Stimulated activated CD8-positive, alpha-beta memory T cell treated with anti-CD3 and anti-CD28 coated beads, Interleukin-4, amount 100 ng/mL, for 24 hours (primary cell): Measurements from ENCODE around the gene RFX6.

Source experiments
- DNase-seq: peaks from one replicate; pipeline ENCODE4 v3.0.0-alpha.2; 2020; ENCODE audit warnings: low read depth

RFX6 gene

DNA sequence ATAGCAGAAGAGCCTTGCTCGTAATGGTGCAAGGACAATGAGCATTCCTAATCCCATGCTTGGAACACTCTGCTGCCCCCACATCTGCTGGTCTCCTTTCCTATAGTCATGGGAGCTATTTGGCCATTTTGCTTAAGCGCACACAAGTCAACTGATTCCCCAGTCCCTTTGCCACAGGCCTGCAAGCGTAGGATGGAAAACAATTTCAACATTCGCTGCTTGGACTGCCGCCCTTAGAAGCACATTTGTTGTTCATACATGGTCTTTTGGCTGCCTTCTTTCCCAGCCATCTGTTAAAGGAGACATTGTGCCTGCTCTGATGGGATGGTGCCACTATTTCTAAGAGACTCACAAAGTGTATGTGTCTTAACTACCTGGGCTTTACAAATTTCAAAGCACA lies 96.9 kb downstream of the RFX6 start:
- no peak for DNase-seq

DNA sequence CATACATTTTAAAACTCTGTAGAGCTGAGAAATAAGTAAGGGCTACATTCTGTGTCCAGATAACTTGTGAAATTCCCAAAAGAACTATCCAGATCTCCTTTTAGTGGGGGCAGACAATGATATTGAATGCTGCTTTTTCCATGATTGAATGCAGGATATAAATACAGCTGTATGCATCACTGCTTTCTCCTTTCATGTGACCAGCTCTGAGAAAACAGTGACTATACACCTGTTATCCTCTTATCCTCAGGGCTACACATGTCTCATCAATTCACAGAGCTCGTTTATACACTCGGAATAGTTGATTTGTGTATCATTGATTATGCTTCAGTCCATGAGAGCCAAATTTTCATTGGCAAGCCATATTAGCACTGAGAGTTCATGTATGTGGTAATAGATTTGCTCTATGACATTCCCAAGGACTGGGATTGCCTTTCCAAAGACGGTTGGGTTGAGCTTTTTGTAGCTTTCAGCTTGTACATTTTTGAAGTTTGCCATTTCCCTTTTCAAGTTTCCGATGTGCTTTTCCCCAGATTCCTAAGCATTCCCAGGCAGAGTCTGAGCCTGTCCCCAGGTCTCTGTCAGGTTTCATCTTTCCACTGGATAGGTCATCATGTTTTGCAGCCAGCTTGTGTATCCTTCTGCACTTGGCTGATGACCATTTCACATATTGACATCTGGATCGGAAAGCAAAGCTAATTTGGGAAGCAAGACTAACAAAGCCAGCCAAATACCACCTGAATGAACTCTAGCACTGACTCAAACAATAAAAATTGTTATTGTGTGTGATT lies 97.7 kb downstream of the RFX6 start:
- no peak for DNase-seq

DNA sequence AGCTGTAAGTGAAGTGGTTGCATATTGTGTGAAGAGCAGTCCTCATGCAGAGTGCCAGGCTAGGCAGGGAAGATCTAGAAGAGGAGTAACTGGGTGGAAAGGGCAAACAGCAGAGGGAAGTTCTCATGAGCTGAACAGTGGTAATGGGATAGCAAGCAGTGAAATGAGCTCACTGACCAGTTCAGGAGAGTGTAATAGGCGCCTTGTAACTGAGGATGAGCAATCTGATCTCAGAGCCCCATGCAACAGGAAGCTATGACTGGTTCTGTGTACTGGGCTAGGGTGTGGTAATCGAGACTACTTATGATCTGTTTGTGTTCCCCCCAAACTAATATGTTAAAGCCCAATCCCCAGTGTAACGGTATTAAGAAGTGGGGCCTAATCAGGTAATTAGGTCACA lies 98.6 kb downstream of the RFX6 start:
- DNase-seq: no peak

DNA sequence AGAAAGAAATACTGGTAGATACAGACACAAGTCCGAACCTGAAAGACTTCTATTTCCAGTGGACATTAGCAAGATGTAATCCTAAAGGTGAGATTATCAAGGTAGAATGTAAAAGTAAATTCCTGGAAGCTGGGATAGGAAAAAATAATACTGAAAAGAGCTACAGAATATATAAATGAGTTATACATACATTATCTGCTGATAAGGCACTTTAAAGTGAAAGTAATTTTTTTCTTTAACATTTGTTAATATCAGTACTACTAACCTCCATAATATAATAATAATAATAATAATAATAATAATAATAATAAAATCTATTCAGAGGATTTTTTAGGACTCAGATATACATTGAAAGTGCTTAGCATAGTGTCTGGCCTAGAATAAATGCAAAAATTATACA lies 102.5 kb downstream of the RFX6 start:
- DNase-seq: no peak
